HepG2 (cell line): ENCODE measurements around the gene ALOXE3. TPM values are rescaled to one million over a fixed set of nuclear protein-coding genes. Genes with fewer than 3 reads are reported as not detected.
A peak's percentile ranks its signal among the peaks of the same experiment; 100 is the strongest.

ENCODE experiments used
- ARID4A ChIP-seq: sonication (generic); formaldehyde crosslinking; IDR thresholded peaks from 2 replicates; pipeline ENCODE4 v1.5.0; 2020; ENCODE audit warnings: mild to moderate bottlenecking, missing genetic modification reagents, borderline replicate concordance
- HES4 ChIP-seq: sonication (generic); formaldehyde crosslinking; IDR thresholded peaks from 2 replicates; pipeline ENCODE4 v1.9.0; 2021; ENCODE audit warnings: mild to moderate bottlenecking, missing genetic modification reagents, borderline replicate concordance
- IRF9 ChIP-seq: sonication (generic); formaldehyde crosslinking; IDR thresholded peaks from 2 replicates; pipeline ENCODE4 v1.8.0; 2022; ENCODE audit warnings: missing genetic modification reagents, mild to moderate bottlenecking, borderline replicate concordance
- MTF2 ChIP-seq: sonication (generic); formaldehyde crosslinking; IDR thresholded peaks from 2 replicates; pipeline ENCODE4 v1.5.0; 2020; ENCODE audit warnings: missing genetic modification reagents, borderline replicate concordance
- MXD1 ChIP-seq: sonication (generic); formaldehyde crosslinking; IDR thresholded peaks from 2 replicates; pipeline ENCODE4 v1.4.0; 2020; ENCODE audit warnings: mild to moderate bottlenecking, missing genetic modification reagents
- MYC ChIP-seq: sonication (generic); formaldehyde crosslinking; IDR thresholded peaks from 2 replicates; pipeline ENCODE4 v1.9.0; 2021; ENCODE audit warnings: missing genetic modification reagents, borderline replicate concordance
- SALL2 ChIP-seq: sonication (generic); formaldehyde crosslinking; IDR thresholded peaks from 2 replicates; pipeline ENCODE4 v1.8.1; 2023; ENCODE audit warnings: mild to moderate bottlenecking, missing genetic modification reagents, inconsistent platforms
- SP5 ChIP-seq: IDR thresholded peaks from 2 replicates; pipeline ENCODE4 v1.6.1; 2016; ENCODE audit warnings: low read depth, borderline replicate concordance
- TARDBP ChIP-seq: sonication (generic); formaldehyde crosslinking; IDR thresholded peaks from 2 replicates; pipeline ENCODE4 v1.8.0; 2022; ENCODE audit warnings: mild to moderate bottlenecking, missing genetic modification reagents
- ZBTB7A ChIP-seq: sonication (generic); formaldehyde crosslinking; IDR thresholded peaks from 2 replicates; pipeline ENCODE4 v1.8.0; 2022; ENCODE audit warnings: mild to moderate bottlenecking, missing genetic modification reagents
- ZNF253 ChIP-seq: sonication (generic); formaldehyde crosslinking; IDR thresholded peaks from 2 replicates; pipeline ENCODE4 v1.8.0; 2022; ENCODE audit warnings: mild to moderate bottlenecking, missing genetic modification reagents, borderline replicate concordance
- ZNF446 ChIP-seq: sonication (generic); formaldehyde crosslinking; IDR thresholded peaks from 2 replicates; pipeline ENCODE4 v1.5.0; 2020; ENCODE audit warnings: mild to moderate bottlenecking, missing genetic modification reagents
- ZNF770 ChIP-seq: sonication (generic); formaldehyde crosslinking; IDR thresholded peaks from 2 replicates; pipeline ENCODE4 v1.5.0; 2020; ENCODE audit warnings: mild to moderate bottlenecking, missing genetic modification reagents
- polyA plus RNA-seq, 8 experiments: library from polyadenylated mRNA; depleted of rRNA in 3 of 8; stranded (reverse) in 7 of 8; unstranded in 1 of 8; fragments of >200 nt; fragmentation: Illumina TruSeq in 4 of 8; extraction: Trizol in 4 of 8; gene quantifications; 2 replicates each; pipeline versions ENCODE4 v1.2.1 to v1.2.3, GENCODE V29; 2011 to 2016; ENCODE audit warnings: low read depth in 4 of 8, missing spikeins in 1 of 8, mixed read lengths in 1 of 8; ENCODE audit not compliant: insufficient read depth in 1 of 8
- total RNA-seq, 5 experiments: library from RNA; depleted of rRNA; stranded (reverse); fragments of >200 nt; fragmentation: Illumina TruSeq; extraction: Trizol; gene quantifications; 2 replicates each; pipeline ENCODE4 v1.2.3, GENCODE V29; 2016; ENCODE audit warnings: low read depth in 1 of 5

ALOXE3 gene
- total and polyA plus RNA-seq, 2 of the 13 experiments (the other 11 are each of a cell fraction or from before 2014, with no cell fraction given) = 0.07 TPM; not detected in 1

GRCh38 chr17:8121681-8122421 lies 3.5 kb upstream of the ALOXE3 start (continued):
- TF ChIP-seq ZNF770 (no peak), IRF9 (CRISPR knock-in tag) (0 out of 2 replicates have a peak, but pooled peaks have one; percentile 18), MTF2 (no peak), SALL2 (CRISPR knock-in tag) (0 out of 2 replicates have a peak, but pooled peaks have one; percentile 54), MYC (CRISPR knock-in tag) (peak; percentile 67; the same call in 1 of the 2 replicates), ZNF253 (CRISPR knock-in tag) (peak; percentile 59; the same call in 1 of the 2 replicates), HES4 (CRISPR knock-in tag) (no peak), ZNF446 (CRISPR knock-in tag) (0 out of 2 replicates have a peak, but pooled peaks have one; percentile 53), ARID4A (peak; percentile 67; the same call in 1 of the 2 replicates), ZBTB7A (peak; percentile 67), MXD1 (CRISPR knock-in tag) (0 out of 2 replicates have a peak, but pooled peaks have one; percentile 20), SP5 (CRISPR knock-in tag) (0 out of 2 replicates have a peak, but pooled peaks have one; percentile 14), TARDBP (CRISPR knock-in tag) (no peak)
